GM12878 (cell line): ENCODE data around the gene ZNF892.

Experiments used
- BRCA1 ChIP-seq: IDR thresholded peaks from 2 replicates; pipeline ENCODE4 v1.6.1; 2011; ENCODE audit warnings: low read depth, low read length, improper control_type of control experiment
- EZH2 ChIP-seq: IDR thresholded peaks from 2 replicates; pipeline ENCODE4 v1.6.1; 2012; ENCODE audit warnings: low read depth, mild to moderate bottlenecking, control low read depth, inconsistent platforms, low read length, borderline replicate concordance; ENCODE audit not compliant: control insufficient read depth
- GATAD2B ChIP-seq: fragments of 450-650 bp; conservative IDR thresholded peaks from 2 replicates; pipeline ENCODE4 v1.6.1; 2017; ENCODE audit warnings: low read depth, mild to moderate bottlenecking, moderate library complexity
- SMAD1 ChIP-seq: fragments of 450-650 bp; IDR thresholded peaks from 2 replicates; pipeline ENCODE4 v1.6.1; 2018; ENCODE audit warnings: mild to moderate bottlenecking, low read depth; ENCODE audit not compliant: partially characterized antibody
- SMC3 ChIP-seq: IDR thresholded peaks from 2 replicates; pipeline ENCODE4 v1.6.1; 2011; ENCODE audit warnings: low read length, improper control_type of control experiment, borderline replicate concordance
- YY1 ChIP-seq: IDR thresholded peaks from 2 replicates; pipeline ENCODE4 v1.6.1; 2011; ENCODE audit warnings: low read depth, mild to moderate bottlenecking, low read length
- ZNF274 ChIP-seq: IDR thresholded peaks from one replicate; pipeline ENCODE4 v1.8.0; 2011; ENCODE audit not compliant: insufficient read length, insufficient read depth
- ZSCAN29 ChIP-seq: fragments of 450-650 bp; IDR thresholded peaks from 2 replicates; pipeline ENCODE4 v1.6.1; 2017; ENCODE audit warnings: mild to moderate bottlenecking, moderate library complexity
- TF ChIP-seq, protein P1 (sequence below), 3 experiments: IDR thresholded peaks in 2 of 3; conservative IDR thresholded peaks in 1 of 3; 2 replicates each; pipeline ENCODE4 v1.5.1; 2011; ENCODE audit warnings: low read depth in 3 of 3, low read length in 3 of 3, mild to moderate bottlenecking in 3 of 3, control low read depth in 2 of 3, moderate library complexity in 2 of 3, inconsistent platforms in 1 of 3, mixed read lengths in 1 of 3; ENCODE audit not compliant: control insufficient read depth in 2 of 3, insufficient read depth in 1 of 3; ENCODE audit errors: extremely low read depth in 1 of 3
- TF ChIP-seq, protein P2 (sequence below): fragments of 450-650 bp; formaldehyde crosslinking; IDR thresholded peaks from 2 replicates; pipeline ENCODE4 v1.4.0; 2020; ENCODE audit warnings: mild to moderate bottlenecking, moderate library complexity
- TF ChIP-seq, protein P3 (sequence below): IDR thresholded peaks from 2 replicates; pipeline ENCODE4 v1.6.1; 2012; ENCODE audit warnings: low read depth, low read length, improper control_type of control experiment
- TF ChIP-seq, protein P4 (sequence below): IDR thresholded peaks from 2 replicates; pipeline ENCODE4 v1.6.1; 2011; ENCODE audit warnings: mild to moderate bottlenecking, low read depth, low read length, moderate library complexity; ENCODE audit not compliant: insufficient replicate concordance
- TF ChIP-seq, protein P5 (sequence below): IDR thresholded peaks from 2 replicates; pipeline ENCODE4 v1.6.1; 2011; ENCODE audit warnings: low read depth, mild to moderate bottlenecking, low read length, moderate library complexity, borderline replicate concordance; ENCODE audit errors: extremely low read depth

DNA sequence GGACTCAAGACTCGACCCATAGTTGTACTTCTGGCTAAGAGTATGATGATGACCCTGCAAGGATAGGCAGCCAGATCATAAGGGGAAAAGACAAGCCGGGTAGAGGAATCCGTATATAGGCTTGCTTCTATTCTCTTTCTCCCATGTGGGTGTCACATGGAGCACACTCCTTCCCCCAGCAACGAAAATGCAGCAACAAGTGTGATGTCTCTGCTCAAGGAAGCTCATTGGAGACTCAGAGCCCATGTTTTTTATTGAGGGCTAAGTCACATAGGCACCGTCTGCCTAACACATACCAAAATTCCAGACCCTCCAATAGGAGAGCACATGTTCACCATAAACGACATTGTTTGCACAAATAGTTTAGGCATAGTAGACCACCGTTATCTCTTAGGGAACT lies 35.4 kb upstream of the ZNF892 start:
- TF ChIP-seq, protein P1, sequence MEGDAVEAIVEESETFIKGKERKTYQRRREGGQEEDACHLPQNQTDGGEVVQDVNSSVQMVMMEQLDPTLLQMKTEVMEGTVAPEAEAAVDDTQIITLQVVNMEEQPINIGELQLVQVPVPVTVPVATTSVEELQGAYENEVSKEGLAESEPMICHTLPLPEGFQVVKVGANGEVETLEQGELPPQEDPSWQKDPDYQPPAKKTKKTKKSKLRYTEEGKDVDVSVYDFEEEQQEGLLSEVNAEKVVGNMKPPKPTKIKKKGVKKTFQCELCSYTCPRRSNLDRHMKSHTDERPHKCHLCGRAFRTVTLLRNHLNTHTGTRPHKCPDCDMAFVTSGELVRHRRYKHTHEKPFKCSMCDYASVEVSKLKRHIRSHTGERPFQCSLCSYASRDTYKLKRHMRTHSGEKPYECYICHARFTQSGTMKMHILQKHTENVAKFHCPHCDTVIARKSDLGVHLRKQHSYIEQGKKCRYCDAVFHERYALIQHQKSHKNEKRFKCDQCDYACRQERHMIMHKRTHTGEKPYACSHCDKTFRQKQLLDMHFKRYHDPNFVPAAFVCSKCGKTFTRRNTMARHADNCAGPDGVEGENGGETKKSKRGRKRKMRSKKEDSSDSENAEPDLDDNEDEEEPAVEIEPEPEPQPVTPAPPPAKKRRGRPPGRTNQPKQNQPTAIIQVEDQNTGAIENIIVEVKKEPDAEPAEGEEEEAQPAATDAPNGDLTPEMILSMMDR (IDR thresholded peaks at IDR 0.05 in 2 of 3, conservative IDR thresholded peaks at IDR 0.05 in 1 of 3; ENCODE audit: control insufficient read depth in 2 of 3, extremely low read depth in 1 of 3, insufficient read depth in 1 of 3, low read depth in 3 of 3, low read length in 3 of 3), result no peak
- no peak for TF ChIP-seq ZNF274
- TF ChIP-seq, protein P2, sequence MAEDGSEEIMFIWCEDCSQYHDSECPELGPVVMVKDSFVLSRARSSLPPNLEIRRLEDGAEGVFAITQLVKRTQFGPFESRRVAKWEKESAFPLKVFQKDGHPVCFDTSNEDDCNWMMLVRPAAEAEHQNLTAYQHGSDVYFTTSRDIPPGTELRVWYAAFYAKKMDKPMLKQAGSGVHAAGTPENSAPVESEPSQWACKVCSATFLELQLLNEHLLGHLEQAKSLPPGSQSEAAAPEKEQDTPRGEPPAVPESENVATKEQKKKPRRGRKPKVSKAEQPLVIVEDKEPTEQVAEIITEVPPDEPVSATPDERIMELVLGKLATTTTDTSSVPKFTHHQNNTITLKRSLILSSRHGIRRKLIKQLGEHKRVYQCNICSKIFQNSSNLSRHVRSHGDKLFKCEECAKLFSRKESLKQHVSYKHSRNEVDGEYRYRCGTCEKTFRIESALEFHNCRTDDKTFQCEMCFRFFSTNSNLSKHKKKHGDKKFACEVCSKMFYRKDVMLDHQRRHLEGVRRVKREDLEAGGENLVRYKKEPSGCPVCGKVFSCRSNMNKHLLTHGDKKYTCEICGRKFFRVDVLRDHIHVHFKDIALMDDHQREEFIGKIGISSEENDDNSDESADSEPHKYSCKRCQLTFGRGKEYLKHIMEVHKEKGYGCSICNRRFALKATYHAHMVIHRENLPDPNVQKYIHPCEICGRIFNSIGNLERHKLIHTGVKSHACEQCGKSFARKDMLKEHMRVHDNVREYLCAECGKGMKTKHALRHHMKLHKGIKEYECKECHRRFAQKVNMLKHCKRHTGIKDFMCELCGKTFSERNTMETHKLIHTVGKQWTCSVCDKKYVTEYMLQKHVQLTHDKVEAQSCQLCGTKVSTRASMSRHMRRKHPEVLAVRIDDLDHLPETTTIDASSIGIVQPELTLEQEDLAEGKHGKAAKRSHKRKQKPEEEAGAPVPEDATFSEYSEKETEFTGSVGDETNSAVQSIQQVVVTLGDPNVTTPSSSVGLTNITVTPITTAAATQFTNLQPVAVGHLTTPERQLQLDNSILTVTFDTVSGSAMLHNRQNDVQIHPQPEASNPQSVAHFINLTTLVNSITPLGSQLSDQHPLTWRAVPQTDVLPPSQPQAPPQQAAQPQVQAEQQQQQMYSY, result no peak
- TF ChIP-seq SMAD1, result no peak
- TF ChIP-seq, protein P3, sequence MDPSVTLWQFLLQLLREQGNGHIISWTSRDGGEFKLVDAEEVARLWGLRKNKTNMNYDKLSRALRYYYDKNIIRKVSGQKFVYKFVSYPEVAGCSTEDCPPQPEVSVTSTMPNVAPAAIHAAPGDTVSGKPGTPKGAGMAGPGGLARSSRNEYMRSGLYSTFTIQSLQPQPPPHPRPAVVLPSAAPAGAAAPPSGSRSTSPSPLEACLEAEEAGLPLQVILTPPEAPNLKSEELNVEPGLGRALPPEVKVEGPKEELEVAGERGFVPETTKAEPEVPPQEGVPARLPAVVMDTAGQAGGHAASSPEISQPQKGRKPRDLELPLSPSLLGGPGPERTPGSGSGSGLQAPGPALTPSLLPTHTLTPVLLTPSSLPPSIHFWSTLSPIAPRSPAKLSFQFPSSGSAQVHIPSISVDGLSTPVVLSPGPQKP, result no peak
- TF ChIP-seq, protein P4, sequence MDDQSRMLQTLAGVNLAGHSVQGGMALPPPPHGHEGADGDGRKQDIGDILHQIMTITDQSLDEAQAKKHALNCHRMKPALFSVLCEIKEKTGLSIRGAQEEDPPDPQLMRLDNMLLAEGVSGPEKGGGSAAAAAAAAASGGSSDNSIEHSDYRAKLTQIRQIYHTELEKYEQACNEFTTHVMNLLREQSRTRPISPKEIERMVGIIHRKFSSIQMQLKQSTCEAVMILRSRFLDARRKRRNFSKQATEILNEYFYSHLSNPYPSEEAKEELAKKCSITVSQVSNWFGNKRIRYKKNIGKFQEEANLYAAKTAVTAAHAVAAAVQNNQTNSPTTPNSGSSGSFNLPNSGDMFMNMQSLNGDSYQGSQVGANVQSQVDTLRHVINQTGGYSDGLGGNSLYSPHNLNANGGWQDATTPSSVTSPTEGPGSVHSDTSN, result no peak
- no peak for TF ChIP-seq BRCA1
- TF ChIP-seq GATAD2B, result no peak
- no peak for TF ChIP-seq SMC3
- TF ChIP-seq YY1, result no peak
- TF ChIP-seq, protein P5, sequence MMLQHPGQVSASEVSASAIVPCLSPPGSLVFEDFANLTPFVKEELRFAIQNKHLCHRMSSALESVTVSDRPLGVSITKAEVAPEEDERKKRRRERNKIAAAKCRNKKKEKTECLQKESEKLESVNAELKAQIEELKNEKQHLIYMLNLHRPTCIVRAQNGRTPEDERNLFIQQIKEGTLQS, result no peak
- TF ChIP-seq EZH2, result no peak
- TF ChIP-seq ZSCAN29, result no peak
